Erythroblast (primary cell): ENCODE data around the gene OSM.

ENCODE experiments used
- GATA1 ChIP-seq: IDR thresholded peaks from 2 replicates; pipeline ENCODE4 v1.6.1; 2011; ENCODE audit warnings: low read depth, mild to moderate bottlenecking, control low read depth, low read length, moderate library complexity
- POLR2A ChIP-seq: IDR thresholded peaks from 2 replicates; pipeline ENCODE4 v1.6.1; 2011; ENCODE audit warnings: mild to moderate bottlenecking, low read length

- TF ChIP-seq POLR2A (no peak), GATA1 (no peak)
Measured at GRCh38 chr22:30294830-30295229, 28.2 kb upstream of the OSM start.
